ENCODE measurements around the gene SLC35G2.
"Not testable (repeated sequence)": the region's sequence is repeated elsewhere in the genome, so short reads cannot be mapped to it uniquely, and the experiment has no call there.

Gene SLC35G2

DNA sequence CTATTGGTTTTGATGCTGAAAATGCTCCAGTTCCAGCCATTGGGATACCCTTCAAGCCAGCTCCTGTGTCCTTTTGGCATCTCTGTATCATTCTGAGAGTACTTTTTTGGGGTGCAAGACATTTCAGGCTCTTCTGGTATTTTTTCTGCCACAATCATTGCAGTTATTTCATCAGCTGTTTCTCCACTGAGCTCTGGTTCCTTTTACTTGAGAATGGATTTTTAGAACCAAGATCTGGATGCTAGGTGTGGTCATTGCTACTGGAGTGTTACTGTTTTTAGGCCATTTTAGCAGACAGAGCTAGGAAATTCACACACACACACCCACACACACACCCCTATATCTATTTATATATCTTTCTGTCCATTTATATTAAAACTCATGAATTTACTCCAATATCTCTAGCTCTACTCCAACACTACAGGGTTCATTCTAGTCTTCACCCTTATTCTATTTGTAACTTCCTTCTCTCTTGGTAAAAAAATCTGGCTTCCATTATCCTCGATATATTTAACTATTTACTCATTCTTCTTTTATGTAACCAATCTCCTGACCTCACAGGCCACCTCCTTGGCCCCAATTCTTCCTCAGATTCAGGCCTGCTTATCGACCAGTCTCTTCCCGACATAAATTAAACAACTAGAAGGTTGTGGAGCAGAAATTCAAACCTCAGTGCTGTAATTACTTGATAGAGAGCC lies 17.0 kb downstream of the SLC35G2 start:
- no peak for DNase-seq

DNA sequence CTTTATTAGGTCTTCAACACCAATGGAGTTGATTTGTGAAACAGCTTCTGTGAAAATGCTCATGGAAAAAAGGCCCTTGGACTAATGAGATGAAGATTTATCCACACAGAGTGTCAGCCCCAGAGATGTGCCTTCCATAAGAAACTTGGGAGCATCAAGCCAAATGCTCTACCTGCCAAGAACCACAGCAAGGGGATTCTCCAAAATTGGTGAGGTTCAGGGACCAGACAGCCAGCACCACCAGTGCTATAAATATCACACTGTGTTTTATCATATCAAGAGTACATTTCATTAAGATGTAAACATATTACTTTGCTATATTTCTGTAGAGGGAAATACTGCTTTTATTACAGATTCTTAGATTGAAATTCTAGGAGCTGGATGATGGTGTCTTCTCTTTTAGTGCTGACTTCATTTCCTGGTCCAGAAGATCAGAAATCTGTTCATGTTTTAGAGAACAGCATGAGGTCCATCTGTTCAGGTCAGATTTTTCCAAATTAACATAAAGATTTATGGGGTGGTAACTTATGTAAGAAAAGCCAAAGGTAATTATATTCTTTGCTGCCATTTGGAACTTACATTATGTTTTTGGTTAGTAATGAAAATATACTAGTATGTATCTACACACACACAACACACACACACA lies 17.7 kb downstream of the SLC35G2 start:
- DNase-seq = no peak

DNA sequence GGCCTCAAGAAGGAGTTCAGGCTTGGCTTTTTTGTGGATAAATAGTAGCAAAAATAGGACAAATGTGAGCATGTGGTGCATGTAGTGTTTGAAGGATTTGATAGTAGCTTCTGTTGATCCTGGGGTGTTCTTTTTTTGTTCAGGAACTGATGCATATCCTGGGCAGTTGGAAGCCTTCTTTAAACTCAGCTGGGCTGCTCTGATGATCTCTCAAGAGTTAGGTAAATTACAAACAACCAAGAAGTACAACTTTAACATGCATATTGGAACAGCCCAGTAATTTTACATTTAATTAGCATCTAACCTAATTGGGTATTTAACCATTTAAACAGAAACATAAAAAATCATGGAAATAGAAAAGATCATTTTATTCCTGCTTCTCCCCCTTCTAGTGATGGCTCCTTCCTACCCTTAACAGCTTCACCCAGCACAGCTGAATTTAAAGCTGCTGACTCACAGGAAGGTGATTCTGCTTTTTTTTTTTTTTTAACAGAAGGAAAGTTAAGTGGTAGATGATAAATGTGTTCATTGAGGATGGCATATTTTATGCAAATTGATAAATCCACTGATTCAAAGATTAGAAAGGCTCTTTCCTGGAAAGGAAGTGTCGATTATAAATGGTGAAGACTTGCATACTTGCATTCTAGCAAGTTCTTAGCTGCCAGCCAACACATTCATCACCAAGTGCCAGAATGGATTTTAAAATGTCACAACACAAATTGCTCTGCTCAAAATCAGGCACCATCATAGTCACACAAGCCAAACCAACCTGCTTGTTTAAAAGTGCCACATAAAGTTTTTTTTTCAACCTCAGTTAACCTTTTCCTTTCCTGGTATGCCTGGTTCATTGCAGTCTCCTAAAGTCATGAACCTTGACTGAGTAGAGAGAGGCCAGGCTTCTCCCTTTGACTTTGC lies 20.0 kb downstream of the SLC35G2 start:
- no peak for DNase-seq

DNA sequence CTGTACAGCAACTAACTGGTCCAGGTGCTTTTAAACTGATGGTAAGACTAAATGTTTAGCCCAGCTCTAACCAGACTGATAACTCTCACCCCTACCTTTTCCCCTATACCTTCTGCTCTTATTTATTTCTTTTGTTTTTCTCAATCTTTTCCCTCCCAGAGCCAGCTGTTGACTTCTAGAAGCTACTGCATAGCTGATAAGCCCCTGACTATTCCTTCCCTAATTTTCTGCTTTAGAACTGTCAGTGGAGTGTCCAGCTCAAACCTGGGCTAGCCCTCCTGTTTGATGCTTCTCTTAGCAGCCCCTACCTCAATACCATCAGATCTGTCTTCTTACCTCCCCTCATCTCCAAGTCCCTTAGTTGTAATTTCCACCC lies 20.6 kb downstream of the SLC35G2 start:
- no peak for DNase-seq

DNA sequence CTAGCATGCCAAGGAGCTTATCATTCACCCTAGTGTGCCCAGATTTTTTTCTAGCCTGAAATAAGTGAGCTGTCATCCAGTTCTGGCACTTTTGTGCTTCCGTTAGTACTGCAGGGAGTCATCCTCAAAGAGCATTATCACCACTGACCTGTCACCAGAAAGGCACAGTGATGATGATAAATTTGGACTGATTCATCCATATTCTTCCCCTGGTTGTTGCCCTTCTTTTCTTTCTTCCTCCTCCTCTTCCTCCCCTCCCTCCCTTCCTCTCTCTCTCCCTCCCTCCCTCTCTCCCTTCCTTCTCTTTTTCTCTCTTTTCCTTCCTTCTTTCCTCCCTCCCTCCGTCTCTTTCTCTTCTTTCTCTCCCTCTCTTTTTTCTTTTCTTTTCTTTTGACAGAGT lies 21.3 kb downstream of the SLC35G2 start:
- no peak for DNase-seq

DNA sequence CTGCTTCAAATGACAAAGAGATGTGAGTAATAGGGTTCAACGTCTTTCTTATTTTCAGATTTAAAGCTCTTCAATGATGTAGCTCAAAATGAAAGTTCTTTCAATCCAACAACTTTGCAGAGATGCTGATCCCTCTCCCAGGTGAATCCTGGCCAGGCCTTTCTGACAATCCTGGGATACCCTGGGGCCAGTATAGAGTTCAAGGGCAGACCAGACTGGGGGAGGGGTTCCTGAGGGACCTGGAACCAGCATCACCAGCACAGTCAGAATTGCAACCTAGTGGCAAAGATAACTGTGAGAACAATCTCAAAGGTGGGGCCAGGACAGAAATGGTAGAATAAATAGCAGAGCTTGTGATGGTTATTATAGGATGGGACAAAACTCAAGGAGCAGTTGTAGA lies 23.4 kb downstream of the SLC35G2 start:
- DNase-seq = no peak

DNA sequence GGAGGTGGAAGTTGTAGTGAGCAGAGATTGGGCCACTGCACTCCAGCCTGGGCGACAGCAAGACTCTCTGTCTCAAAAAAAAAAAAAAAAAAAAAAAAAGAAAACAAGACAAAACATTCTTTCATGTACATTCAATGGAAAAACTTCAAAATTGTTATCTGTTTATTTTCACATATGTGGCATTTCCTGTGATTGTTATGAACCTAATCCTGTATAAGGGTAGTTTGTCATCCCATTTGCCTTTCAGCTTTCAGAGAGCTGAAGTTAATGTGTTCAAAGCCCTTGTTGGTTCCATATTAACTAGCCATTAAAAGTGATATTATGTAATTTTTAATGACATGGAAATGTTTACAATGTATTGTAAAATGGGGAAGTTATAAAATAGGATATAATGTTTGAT lies 25.8 kb downstream of the SLC35G2 start:
- no peak for DNase-seq

DNA sequence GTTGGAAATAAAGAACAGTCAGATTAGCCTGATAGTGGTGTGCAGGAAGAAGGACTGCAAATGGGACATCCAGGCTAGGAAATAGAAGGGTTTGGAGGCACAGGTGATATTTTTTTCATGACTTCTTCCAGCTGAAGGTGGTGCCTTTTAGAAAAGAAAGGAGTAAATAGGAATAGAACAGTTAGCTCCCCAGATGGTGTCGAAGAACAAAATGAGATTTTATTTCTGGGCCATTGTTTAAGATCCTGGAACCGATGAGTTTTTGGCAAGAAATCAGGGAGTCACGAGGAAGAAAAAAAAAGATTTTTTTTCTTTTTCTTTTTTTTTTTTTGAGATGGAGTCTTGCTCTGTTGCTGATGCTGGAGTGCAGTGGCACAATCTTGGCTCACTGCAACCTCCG lies 33.3 kb downstream of the SLC35G2 start:
- DNase-seq = no peak

DNA sequence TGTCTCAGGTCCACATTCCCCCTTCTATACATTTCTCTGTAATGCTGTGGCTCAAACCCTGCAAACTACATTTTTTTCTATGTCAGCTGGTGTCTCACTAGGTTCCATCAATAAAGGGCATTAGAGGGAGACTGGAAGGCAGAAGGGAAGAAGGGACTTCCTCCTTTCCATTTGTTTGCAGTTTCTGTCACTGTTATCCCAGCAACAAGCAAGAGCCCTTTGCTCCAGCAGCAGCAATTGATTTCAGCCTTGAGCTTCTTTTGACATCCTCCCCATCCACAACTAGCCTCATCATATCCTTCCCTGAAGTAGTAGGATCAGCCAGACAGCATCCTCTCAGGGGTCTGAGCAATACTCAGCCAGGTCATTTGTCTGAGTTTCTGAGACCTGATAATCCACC lies 37.7 kb downstream of the SLC35G2 start:
- DNase-seq = no peak

DNA sequence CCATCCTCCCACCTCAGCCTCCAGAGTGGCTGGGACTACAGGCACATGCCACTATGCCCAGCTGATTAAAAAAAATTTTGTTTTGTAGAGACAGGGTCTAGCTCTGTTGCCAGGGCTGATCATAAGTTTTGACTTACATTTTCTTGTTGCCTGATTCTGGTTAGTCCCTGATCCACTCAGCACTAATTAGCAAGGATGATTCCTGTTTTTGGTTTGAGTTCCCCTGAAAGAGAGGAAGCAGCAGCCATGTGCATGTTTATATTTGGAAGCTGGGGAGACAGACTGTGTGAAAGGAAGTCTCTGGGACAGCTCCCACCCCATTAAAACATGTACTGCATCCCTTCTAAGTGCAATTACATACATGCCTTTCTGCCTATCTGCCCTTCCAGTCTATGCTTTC lies 39.5 kb downstream of the SLC35G2 start:
- no peak for DNase-seq

DNA sequence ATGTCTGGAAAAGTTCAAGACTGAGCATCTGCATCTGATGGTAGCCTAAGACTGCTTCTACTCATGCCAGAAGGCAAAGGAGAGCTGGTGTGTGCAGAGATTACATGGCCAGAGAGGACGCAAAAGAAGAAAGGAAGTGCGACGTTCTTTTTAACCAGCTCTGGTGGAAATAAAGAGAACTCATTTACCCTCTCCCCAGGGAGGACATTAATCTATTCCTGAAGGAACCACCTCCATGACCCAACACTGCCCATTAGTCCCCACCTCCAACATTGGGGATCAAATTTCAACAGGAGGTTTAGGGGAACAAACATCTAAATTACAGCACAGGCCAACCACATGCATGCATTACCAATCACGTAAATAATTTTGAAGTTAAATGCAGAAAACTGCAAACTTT lies 41.6 kb downstream of the SLC35G2 start:
- no peak for DNase-seq

DNA sequence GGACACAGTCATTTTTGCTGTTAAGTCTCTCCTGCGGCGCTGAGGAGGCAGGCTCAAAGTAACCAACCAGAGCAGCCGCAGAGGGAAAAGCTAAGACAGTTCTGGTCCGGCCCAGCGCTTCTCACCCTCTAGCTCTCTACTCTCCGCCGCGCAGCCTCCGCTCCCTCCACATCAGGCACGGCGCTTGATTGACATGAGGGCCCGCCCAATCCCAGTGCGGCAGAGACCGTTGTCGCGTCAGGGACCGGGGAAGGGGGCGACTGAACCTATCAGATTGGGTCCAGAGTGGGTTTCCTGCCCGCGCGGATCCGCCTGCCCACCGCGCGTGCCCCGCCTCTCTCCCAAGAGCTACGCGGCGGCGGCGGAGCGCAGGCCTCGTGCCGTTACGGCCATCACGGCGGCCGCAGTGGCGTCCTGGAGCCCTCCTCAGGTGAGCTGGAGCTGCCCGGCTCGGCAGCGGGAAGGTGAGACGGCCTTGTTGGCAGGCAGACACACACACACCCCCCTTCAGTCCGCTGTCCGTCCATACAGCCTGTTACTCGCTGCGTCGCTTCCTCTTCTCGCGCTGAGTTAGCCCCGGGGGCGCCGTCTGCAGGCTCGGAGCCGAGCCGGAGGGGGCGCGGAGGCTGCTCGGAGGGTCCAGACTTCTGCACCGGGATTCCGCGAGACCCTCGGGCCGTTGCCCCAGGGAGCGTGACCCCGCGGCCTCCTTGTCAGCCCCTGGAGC lies 43.1 kb downstream of the SLC35G2 start, which contains the start of gene NCK1:
Gene NCK1 (plus strand): TSS at position 319 of the 727 bp plus-strand sequence. CDS start 65,794 bp downstream, outside the sequence.
- DNase-seq = peak; percentile 99

DNA sequence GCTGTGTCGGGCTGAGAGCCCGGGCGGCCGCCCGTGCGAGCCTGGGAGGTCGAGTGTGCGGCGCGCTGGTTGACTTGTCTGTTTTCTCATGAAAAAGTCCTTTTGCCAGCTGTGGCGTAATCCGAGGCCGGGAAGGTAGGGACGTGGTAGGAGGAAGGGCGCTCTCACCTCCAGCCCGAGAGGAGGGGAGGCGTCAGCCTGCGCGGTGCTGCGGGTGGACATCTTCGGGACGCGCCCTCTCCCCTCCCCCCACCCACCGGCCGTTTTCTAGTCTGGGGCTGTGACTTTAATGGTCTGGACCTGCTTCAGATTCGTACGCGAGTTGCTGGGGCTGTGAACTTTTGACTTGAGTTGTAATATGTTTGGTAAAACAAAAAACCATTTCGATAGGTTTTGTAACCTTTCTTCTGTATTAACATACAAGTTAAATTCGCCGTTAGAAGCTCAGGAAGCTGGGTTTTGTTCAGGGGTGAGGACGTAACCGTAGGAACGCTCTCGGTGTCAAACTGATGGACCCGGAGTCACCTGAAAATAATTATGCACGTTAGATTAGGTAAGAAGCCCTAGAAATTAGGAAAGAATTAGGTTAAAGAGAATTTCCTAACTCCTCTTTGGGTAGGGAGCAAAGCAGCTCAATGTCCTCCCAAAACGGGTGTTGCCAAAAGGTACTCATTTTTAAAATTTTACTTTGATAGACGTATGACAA lies 43.8 kb downstream of the SLC35G2 start:
- DNase-seq = peak; percentile 47

DNA sequence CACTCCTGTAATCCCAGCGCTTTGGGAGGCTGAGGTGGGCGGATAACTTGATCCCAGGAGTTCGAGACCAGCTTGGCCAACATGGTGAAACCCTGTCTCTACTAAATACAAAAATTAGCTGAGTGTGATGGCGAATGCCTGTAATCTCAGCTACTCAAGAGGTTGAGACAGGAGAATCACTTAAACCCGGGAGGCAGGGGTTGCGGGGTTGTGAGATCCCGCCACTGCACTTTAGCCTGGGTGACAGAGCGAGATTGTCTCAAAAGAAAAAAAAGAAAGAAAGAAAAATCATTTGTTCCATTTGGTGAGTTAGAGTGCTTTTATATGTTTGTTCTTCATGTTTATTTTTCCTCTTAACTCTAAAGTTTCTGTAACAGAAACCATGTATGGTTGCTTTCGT lies 50.4 kb downstream of the SLC35G2 start:
- no peak for DNase-seq

DNA sequence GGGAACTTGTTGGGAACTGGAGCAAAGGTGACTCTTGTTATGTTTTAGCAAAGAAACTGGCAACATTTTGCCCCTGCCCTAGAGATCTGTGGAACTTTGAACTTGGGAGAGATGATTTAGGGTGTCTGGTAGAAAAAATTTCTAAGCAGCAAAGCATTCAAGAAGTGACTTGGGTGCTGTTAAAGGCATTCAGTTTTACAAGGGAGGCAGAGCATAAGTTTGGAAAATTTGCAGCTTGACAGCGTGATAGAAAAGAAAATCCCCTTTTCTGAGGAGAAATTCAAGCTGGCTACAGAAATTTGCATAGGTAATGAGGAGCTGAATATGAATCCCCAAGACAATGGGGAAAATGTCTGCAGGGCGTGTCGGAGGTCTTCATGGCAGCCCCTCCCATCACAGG lies 53.3 kb downstream of the SLC35G2 start:
- not testable (repeated sequence) for DNase-seq

DNA sequence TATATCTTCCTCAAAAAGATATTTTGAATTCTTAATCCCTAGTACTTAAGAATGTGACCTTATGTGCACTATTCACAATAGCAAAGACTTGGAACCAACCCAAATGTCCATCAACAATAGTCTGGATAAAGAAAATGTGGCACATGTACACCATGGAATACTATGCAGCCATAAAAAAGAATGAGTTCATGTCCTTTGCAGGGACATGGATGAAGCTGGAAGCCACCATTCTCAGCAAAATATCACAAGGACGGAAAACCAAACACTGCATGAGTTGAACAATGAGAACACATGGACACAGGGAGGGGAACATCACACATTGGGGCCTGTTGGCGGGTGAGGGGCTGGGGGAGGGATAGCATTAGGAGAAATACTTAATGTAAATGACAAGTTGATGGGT lies 60.6 kb downstream of the SLC35G2 start:
- DNase-seq = not testable (repeated sequence)

DNA sequence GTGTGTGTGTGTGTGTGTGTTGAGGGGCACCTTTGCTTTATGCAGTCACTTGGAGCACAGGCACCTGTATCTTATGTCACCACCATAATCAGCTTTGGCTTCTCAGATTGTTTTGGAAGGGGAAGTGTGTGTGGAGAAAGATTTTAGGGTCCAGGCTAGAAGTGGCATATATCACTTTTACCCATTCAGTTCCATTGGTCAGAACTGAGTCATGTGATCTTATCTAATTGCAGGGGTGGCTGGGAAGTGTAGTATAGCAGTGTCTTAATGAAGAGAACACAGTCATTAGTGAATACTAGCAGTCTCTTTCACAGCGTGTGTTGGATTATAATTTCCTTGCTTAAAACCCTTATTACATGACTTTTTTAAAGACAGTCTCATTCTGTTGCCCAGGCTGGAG lies 63.6 kb downstream of the SLC35G2 start:
- no peak for DNase-seq

DNA sequence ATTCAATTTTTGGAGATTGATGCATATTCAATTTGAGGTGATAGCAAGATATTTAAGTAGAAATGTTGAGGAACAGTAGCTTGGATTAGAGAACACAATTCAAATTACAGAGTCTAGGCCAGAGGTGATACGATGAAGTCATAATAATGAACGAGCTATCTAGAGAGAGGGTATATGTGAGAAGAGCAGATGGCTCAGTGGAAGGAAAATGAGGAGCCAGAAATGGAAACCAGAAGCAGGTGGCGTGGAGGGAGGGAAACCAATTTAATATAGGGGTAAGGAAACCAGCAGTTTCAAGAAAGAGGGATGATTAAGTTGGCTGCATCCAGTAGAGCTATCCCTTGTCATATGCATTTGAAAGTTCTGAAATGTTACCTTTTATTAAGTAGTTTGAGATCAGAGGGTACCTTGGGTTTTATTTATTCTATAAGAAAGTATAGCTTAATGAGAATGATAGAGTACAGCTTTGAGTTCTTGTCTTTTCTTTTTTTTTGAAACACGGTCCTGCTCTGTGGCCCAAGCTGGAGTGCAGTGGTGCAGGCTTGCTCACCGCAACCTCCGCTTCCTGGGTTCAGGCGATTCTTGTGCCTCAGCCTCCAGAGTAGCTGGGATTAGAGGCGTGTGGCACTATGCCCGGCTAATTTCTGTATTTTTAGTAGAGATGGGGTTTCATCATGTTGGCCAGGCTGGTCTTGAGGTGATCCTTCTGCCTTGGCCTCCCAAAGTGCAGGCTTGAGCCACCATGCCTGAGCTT lies 65.2 kb downstream of the SLC35G2 start:
- DNase-seq = no peak

DNA sequence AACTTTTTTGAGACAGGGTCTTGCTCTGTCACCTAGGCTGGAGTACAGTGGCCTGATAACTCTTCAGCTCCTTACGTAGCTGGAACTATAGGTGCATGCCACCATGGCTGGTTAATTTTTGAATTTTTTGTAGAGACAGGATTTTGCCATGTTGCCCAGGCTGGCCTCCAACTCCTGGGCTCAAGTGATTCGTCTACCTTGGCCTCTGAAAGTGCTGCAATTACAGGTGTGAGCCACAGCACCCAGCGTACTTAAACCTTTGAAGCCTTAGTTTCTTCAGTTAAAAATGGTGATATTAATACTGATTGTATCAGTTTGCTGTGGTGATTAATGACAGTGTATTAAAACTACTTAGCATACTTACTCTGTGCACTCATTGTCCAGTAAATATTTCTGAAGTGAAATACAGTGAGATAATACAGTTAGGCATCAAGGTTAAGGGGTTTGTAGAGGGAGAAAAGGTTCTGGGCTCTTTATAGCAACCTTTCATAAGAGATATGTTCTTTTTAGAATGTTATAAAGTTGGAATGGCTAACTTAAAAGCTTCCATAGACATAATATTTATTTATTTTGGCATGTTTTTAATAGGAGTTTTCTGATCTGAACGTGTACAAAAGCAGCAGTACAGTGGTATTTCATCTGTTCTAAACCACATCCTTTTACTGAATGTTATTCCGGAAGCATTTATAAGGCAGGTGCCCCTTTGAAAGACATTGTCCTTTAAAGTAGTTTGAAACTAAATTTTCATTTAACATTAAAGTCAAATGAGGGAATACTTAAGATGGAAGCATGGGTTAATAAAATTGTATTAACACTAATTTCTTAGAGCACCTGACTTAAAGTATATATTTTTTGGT lies 66.7 kb downstream of the SLC35G2 start:
- DNase-seq = no peak

DNA sequence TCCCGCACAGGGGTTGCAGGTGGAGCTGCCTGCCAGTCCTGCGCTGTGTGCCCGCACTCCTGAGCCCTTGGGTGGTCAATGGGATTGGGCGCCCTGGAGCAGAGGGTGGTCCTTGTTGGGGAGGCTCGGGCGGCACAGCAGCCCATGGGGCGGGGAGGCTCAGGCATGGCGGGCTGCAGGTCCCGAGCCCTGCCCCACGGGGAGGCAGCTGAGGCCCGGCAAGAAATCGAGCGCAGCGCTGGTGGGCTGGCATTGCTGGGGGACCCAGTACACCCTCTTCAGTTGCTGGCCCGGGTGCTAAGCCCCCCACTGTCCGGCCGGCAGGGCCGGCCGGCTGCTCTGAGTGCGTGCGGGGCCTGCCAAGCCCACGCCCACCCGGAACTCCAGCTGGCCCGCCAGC lies 71.0 kb downstream of the SLC35G2 start:
- no peak for DNase-seq
